Right renal cortex interstitium (tissue), 3 donors: ENCODE results near the gene INPP5A. TPM values are rescaled to one million over a fixed set of nuclear protein-coding genes. Genes with fewer than 3 reads are reported as not detected.

Experiments
- DNase-seq, 3 donors: peaks; one replicate each; pipeline ENCODE4 v3.0.0-alpha.2; 2013; ENCODE audit warnings: low read depth in 3 of 3, low spot score in 2 of 3
- polyA plus RNA-seq, 3 donors: library from polyadenylated mRNA; unstranded; fragments of 120-200 nt; gene quantifications; one replicate each; pipeline ENCODE4 v1.2.1, GENCODE V29; 2013; ENCODE audit not compliant: insufficient read length in 3 of 3

INPP5A gene
- polyA plus RNA-seq, 3 donors = 35.1 to 36.4 (median 35.4) TPM

- no peak for DNase-seq
These were observed 102.9 kb downstream of the INPP5A start for GRCh38 chr10:132640326-132641125.

- DNase-seq = no peak
These were observed 103.8 kb downstream of the INPP5A start for GRCh38 chr10:132641401-132641800.

GRCh38 chr10:132641966-132642731 is 104.6 kb downstream of the INPP5A start:
- DNase-seq = no peak

GRCh38 chr10:132642732-132643008 is 105.1 kb downstream of the INPP5A start:
- DNase-seq = no peak

- no peak for DNase-seq
These were observed 106.3 kb downstream of the INPP5A start for GRCh38 chr10:132643709-132644526.

- no peak for DNase-seq
These were observed 107.1 kb downstream of the INPP5A start for GRCh38 chr10:132644527-132645246.

GRCh38 chr10:132645247-132645530 is 107.6 kb downstream of the INPP5A start:
- DNase-seq = no peak

GRCh38 chr10:132645630-132646442 is 108.2 kb downstream of the INPP5A start:
- DNase-seq = no peak

GRCh38 chr10:132646443-132647097 is 109.0 kb downstream of the INPP5A start:
- DNase-seq = no peak

- DNase-seq = no peak
These were observed 109.8 kb downstream of the INPP5A start for GRCh38 chr10:132647424-132647823.

GRCh38 chr10:132648072-132648850 is 110.7 kb downstream of the INPP5A start:
- no peak for DNase-seq

- DNase-seq = no peak
These were observed 111.4 kb downstream of the INPP5A start for GRCh38 chr10:132648851-132649528.

- DNase-seq = no peak
These were observed 112.2 kb downstream of the INPP5A start for GRCh38 chr10:132649651-132650360.

- no peak for DNase-seq
These were observed 113.1 kb downstream of the INPP5A start for GRCh38 chr10:132650611-132651250.

- no peak for DNase-seq
These were observed 114.0 kb downstream of the INPP5A start for GRCh38 chr10:132651511-132652029.

GRCh38 chr10:132652446-132652845 is 114.9 kb downstream of the INPP5A start:
- no peak for DNase-seq
